ENCODE measurements around the gene DNTT.

Gene DNTT

GRCh38 chr10:96268341-96268909 is 35.8 kb upstream of the DNTT start:
- no peak for TF ChIP-seq JUND (IDR thresholded peaks at IDR 0.05; ENCODE audit: low read depth)
- DNase-seq (ENCODE audit: low read depth in 1 of 2, low spot score in 1 of 2), result no peak
- in situ Hi-C loops (cut with HindIII; ENCODE audit: low pct_unique_long_range_greater_than_20kb, low sequenced_read_pairs), result no loop called here

GRCh38 chr10:96269438-96270300 is 34.6 kb upstream of the DNTT start:
- DNase-seq (ENCODE audit: low read depth in 1 of 2, low spot score in 1 of 2), result peak in 1 of 2 experiments; percentile 80

GRCh38 chr10:96270571-96270970 is 33.7 kb upstream of the DNTT start:
- in situ Hi-C loops (cut with HindIII; ENCODE audit: low pct_unique_long_range_greater_than_20kb, low sequenced_read_pairs), result no loop called here
- TF ChIP-seq JUND (IDR thresholded peaks at IDR 0.05; ENCODE audit: low read depth), result no peak
- no peak for DNase-seq (ENCODE audit: low read depth in 1 of 2, low spot score in 1 of 2)

More at GRCh38 chr10:96269438-96270300, 34.6 kb upstream of the DNTT start:
- in situ Hi-C loops (cut with HindIII; ENCODE audit: low pct_unique_long_range_greater_than_20kb, low sequenced_read_pairs), result no loop called here
- no peak for TF ChIP-seq JUND (IDR thresholded peaks at IDR 0.05; ENCODE audit: low read depth)

GRCh38 chr10:96271016-96271815 is 33.0 kb upstream of the DNTT start, which contains the start of gene BLNK:
BLNK (minus strand) TSS chr10:96271569; CDS start chr10:96271398, 171 bp downstream.
- peak; percentile 71 for TF ChIP-seq JUND (IDR thresholded peaks at IDR 0.05; ENCODE audit: low read depth)
- in situ Hi-C loops (cut with HindIII; ENCODE audit: low pct_unique_long_range_greater_than_20kb, low sequenced_read_pairs), result no loop called here
- peak; percentile 67 to 98 for DNase-seq (ENCODE audit: low read depth in 1 of 2, low spot score in 1 of 2)

GRCh38 chr10:96272316-96273280 is 31.6 kb upstream of the DNTT start:
- TF ChIP-seq JUND (IDR thresholded peaks at IDR 0.05; ENCODE audit: low read depth), result no peak
- DNase-seq (ENCODE audit: low read depth in 1 of 2, low spot score in 1 of 2), result peak in 1 of 2 experiments; percentile 40
- in situ Hi-C loops (cut with HindIII; ENCODE audit: low pct_unique_long_range_greater_than_20kb, low sequenced_read_pairs), result no loop called here

GRCh38 chr10:96275685-96276418 is 28.4 kb upstream of the DNTT start:
- no peak for TF ChIP-seq JUND (IDR thresholded peaks at IDR 0.05; ENCODE audit: low read depth)
- in situ Hi-C loops (cut with HindIII; ENCODE audit: low pct_unique_long_range_greater_than_20kb, low sequenced_read_pairs), result no loop called here
- peak in 1 of 2 experiments; percentile 79 for DNase-seq (ENCODE audit: low read depth in 1 of 2, low spot score in 1 of 2)

- no peak for TF ChIP-seq JUND (IDR thresholded peaks at IDR 0.05; ENCODE audit: low read depth)
- DNase-seq (ENCODE audit: low read depth in 1 of 2, low spot score in 1 of 2), result no peak
- in situ Hi-C loops (cut with HindIII; ENCODE audit: low pct_unique_long_range_greater_than_20kb, low sequenced_read_pairs), result no loop called here
Observed at GRCh38 chr10:96276426-96276825, 27.8 kb upstream of the DNTT start.

GRCh38 chr10:96276831-96277230 is 27.4 kb upstream of the DNTT start:
- in situ Hi-C loops (cut with HindIII; ENCODE audit: low pct_unique_long_range_greater_than_20kb, low sequenced_read_pairs), result no loop called here
- no peak for DNase-seq (ENCODE audit: low read depth in 1 of 2, low spot score in 1 of 2)
- TF ChIP-seq JUND (IDR thresholded peaks at IDR 0.05; ENCODE audit: low read depth), result no peak

- DNase-seq (ENCODE audit: low read depth in 1 of 2, low spot score in 1 of 2), result no peak
- in situ Hi-C loops (cut with HindIII; ENCODE audit: low pct_unique_long_range_greater_than_20kb, low sequenced_read_pairs), result no loop called here
- no peak for TF ChIP-seq JUND (IDR thresholded peaks at IDR 0.05; ENCODE audit: low read depth)
Observed at GRCh38 chr10:96279191-96279641, 25.0 kb upstream of the DNTT start.

GRCh38 chr10:96280859-96281258 is 23.4 kb upstream of the DNTT start:
- no peak for TF ChIP-seq JUND (IDR thresholded peaks at IDR 0.05; ENCODE audit: low read depth)
- in situ Hi-C loops (cut with HindIII; ENCODE audit: low pct_unique_long_range_greater_than_20kb, low sequenced_read_pairs), result no loop called here
- DNase-seq (ENCODE audit: low read depth in 1 of 2, low spot score in 1 of 2), result no peak

GRCh38 chr10:96281444-96282029 is 22.7 kb upstream of the DNTT start:
- in situ Hi-C loops (cut with HindIII; ENCODE audit: low pct_unique_long_range_greater_than_20kb, low sequenced_read_pairs), result no loop called here
- no peak for DNase-seq (ENCODE audit: low read depth in 1 of 2, low spot score in 1 of 2)
- TF ChIP-seq JUND (IDR thresholded peaks at IDR 0.05; ENCODE audit: low read depth), result no peak
